SU-DHL-6 (cell line): ENCODE measurements around the gene SH3RF3.

Experiments
- H2AFZ ChIP-seq: fragments of 200-600 bp; sonication (generic); 2 replicates; pipeline ENCODE4 v1.6.1; 2014; ENCODE audit warnings: low read depth, mild to moderate bottlenecking, moderate library complexity, mixed read lengths, antibody characterized with exemption, low read length; ENCODE audit not compliant: severe bottlenecking
- H3F3A ChIP-seq: fragments of 200-600 bp; shearing (Covaris generic); 2 replicates; pipeline ENCODE4 v1.6.0; 2016; ENCODE audit warnings: antibody characterized with exemption, mild to moderate bottlenecking; ENCODE audit not compliant: insufficient read depth
- H3K27ac ChIP-seq: fragments of 200-600 bp; sonication (generic); 2 replicates; pipeline ENCODE4 v1.5.1; 2016; ENCODE audit warnings: low read depth, mild to moderate bottlenecking, low read length, moderate library complexity, mixed read lengths
- H3K27me3 ChIP-seq: fragments of 200-600 bp; sonication (generic), shearing (Covaris generic); 2 replicates; pipeline ENCODE4 v1.6.0; 2014; ENCODE audit warnings: mild to moderate bottlenecking, low read length
- H3K36me3 ChIP-seq: fragments of 200-600 bp; sonication (generic); 2 replicates; pipeline ENCODE4 v1.6.1; 2014; ENCODE audit warnings: mild to moderate bottlenecking, low read length, mixed read lengths
- H3K4me2 ChIP-seq: fragments of 300-600, 200-600 bp; shearing (Covaris generic), sonication (generic); 2 replicates; pipeline ENCODE4 v1.6.0; 2014; ENCODE audit warnings: low read length, low read depth, mild to moderate bottlenecking; ENCODE audit not compliant: poor library complexity, severe bottlenecking
- H3K4me3 ChIP-seq: fragments of 200-600 bp; sonication (generic); 2 replicates; pipeline ENCODE4 v1.5.1; 2014; ENCODE audit warnings: antibody characterized with exemption, low read length, mild to moderate bottlenecking, mixed read lengths; ENCODE audit not compliant: insufficient read depth, poor library complexity, severe bottlenecking
- H3K79me2 ChIP-seq: fragments of 200-600 bp; sonication (generic); 2 replicates; pipeline ENCODE4 v1.6.1; 2014; ENCODE audit warnings: mild to moderate bottlenecking, low read length, moderate library complexity; ENCODE audit not compliant: insufficient read depth
- H3K9ac ChIP-seq: fragments of 200-600 bp; sonication (generic); 2 replicates; pipeline ENCODE4 v1.7.0; 2014; ENCODE audit warnings: mild to moderate bottlenecking, low read length
- H3K9me2 ChIP-seq: fragments of 200-600 bp; sonication (generic); replicated peaks from 2 replicates; pipeline ENCODE4 v1.6.1; 2014; ENCODE audit warnings: low read length; ENCODE audit not compliant: insufficient read depth
- H3K9me3 ChIP-seq: fragments of 200-600 bp; sonication (generic); 2 replicates; pipeline ENCODE4 v1.6.1; 2014; ENCODE audit warnings: low read length, mixed read lengths; ENCODE audit not compliant: insufficient read depth
- H4K20me1 ChIP-seq: fragments of 200-600 bp; sonication (generic); 2 replicates; pipeline ENCODE4 v1.6.1; 2014; ENCODE audit warnings: low read depth, mild to moderate bottlenecking, antibody characterized with exemption, low read length, moderate library complexity, mixed read lengths
- EZH2phosphoT487 ChIP-seq: fragments of 200-600 bp; sonication (generic), shearing (Covaris generic); conservative IDR thresholded peaks from 2 replicates; pipeline ENCODE4 v1.6.1; 2018; ENCODE audit warnings: mild to moderate bottlenecking, antibody characterized with exemption, low read length, moderate library complexity, mixed read lengths
- TF ChIP-seq, protein P1 (sequence below): fragments of 200-600 bp; sonication (generic); IDR thresholded peaks from one replicate; pipeline ENCODE4 v1.5.1; 2017; ENCODE audit warnings: antibody characterized with exemption, mild to moderate bottlenecking, low read length, moderate library complexity; ENCODE audit not compliant: insufficient read depth, poor library complexity, severe bottlenecking

Gene SH3RF3

DNA sequence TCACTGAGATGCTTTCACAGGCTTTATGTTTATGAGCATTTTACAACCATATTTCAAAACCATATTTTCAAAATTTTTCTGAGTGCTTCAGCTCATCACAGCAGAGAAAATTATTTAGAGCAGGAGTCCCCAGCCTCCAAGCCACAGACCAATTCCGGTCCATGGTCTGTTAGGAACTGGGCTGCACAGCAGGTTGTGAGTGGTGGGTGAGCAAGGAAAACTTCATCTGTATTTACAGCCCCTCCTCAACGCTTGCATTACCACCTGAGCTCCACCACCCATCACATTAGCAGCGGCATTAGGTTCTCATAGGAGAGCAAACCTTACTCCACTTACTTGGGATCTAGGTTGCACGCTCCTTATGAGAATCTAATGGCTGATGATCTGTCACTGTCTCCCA, 319.2 kb downstream of the SH3RF3 start:
- no peaks in the 10 kb centered on the region for H3K27me3 ChIP-seq
- H3K4me2 ChIP-seq = no peak overlapping the region
- no peaks in the 10 kb centered on the region for H3K9me2 ChIP-seq
- H2AFZ ChIP-seq = no peak overlapping the region
- H3K79me2 ChIP-seq = no peaks in the 10 kb centered on the region
- H3K9me3 ChIP-seq = peaks cover 3% of the 10 kb centered on the region; the same call in 1 of the 2 replicates
- TF ChIP-seq, protein P1, sequence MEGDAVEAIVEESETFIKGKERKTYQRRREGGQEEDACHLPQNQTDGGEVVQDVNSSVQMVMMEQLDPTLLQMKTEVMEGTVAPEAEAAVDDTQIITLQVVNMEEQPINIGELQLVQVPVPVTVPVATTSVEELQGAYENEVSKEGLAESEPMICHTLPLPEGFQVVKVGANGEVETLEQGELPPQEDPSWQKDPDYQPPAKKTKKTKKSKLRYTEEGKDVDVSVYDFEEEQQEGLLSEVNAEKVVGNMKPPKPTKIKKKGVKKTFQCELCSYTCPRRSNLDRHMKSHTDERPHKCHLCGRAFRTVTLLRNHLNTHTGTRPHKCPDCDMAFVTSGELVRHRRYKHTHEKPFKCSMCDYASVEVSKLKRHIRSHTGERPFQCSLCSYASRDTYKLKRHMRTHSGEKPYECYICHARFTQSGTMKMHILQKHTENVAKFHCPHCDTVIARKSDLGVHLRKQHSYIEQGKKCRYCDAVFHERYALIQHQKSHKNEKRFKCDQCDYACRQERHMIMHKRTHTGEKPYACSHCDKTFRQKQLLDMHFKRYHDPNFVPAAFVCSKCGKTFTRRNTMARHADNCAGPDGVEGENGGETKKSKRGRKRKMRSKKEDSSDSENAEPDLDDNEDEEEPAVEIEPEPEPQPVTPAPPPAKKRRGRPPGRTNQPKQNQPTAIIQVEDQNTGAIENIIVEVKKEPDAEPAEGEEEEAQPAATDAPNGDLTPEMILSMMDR = no peak
- no peak for TF ChIP-seq EZH2phosphoT487
- no peak overlapping the region for H3K27ac ChIP-seq
- H3F3A ChIP-seq = no peaks in the 10 kb centered on the region
- no peaks in the 10 kb centered on the region for H3K36me3 ChIP-seq
- no peaks in the 10 kb centered on the region for H4K20me1 ChIP-seq
- H3K9ac ChIP-seq = no peak overlapping the region
- no peak overlapping the region for H3K4me3 ChIP-seq

GRCh38 chr2:109448946-109449788, 320.2 kb downstream of the SH3RF3 start:
- Histone ChIP-seq H3K79me2 (no peaks in the 10 kb centered on the region), H3K4me3 (no peak overlapping the region), H3K9ac (no peak overlapping the region), H3K27me3 (no peaks in the 10 kb centered on the region), H4K20me1 (no peaks in the 10 kb centered on the region), H3K27ac (no peak overlapping the region), H3K9me3 (no peaks in the 10 kb centered on the region), H3K9me2 (no peaks in the 10 kb centered on the region), H2AFZ (no peak overlapping the region), H3K4me2 (no peak overlapping the region), H3F3A (no peaks in the 10 kb centered on the region), H3K36me3 (no peaks in the 10 kb centered on the region)
- TF ChIP-seq, protein P1 = no peak
- no peak for TF ChIP-seq EZH2phosphoT487

GRCh38 chr2:109450574-109451273, 321.7 kb downstream of the SH3RF3 start:
- Histone ChIP-seq H3K27ac (no peak overlapping the region), H3K9me2 (no peaks in the 10 kb centered on the region), H3K79me2 (no peaks in the 10 kb centered on the region), H3K27me3 (no peaks in the 10 kb centered on the region), H4K20me1 (no peaks in the 10 kb centered on the region), H3K9me3 (no peaks in the 10 kb centered on the region), H3F3A (no peaks in the 10 kb centered on the region), H3K4me3 (no peak overlapping the region), H2AFZ (no peak overlapping the region), H3K4me2 (no peak overlapping the region), H3K36me3 (no peaks in the 10 kb centered on the region), H3K9ac (no peak overlapping the region)
- TF ChIP-seq EZH2phosphoT487 = no peak
- TF ChIP-seq, protein P1 = no peak
